Kidney epithelial cell (primary cell): Measurements from ENCODE around the gene ABR. TPM values are rescaled to one million over a fixed set of nuclear protein-coding genes. Genes with fewer than 3 reads are reported as not detected.

Source experiments
- DNase-seq: peaks from one replicate; pipeline ENCODE4 v3.0.0-alpha.2; 2010; ENCODE audit warnings: low read depth
- H3K27me3 ChIP-seq: 2 replicates; pipeline ENCODE4 v1.6.0; 2011; ENCODE audit warnings: low read length; ENCODE audit not compliant: control insufficient read depth, insufficient read depth
- H3K36me3 ChIP-seq: 2 replicates; pipeline ENCODE4 v1.5.1; 2011; ENCODE audit warnings: low read length; ENCODE audit not compliant: control insufficient read depth, insufficient read depth
- H3K4me3 ChIP-seq: 2 replicates; pipeline ENCODE4 v1.5.1; 2011; ENCODE audit warnings: low read depth, mild to moderate bottlenecking, control low read depth, low read length
- total RNA-seq: library from RNA; depleted of rRNA; stranded (reverse); fragments of >200 nt; gene quantifications from 2 replicates; pipeline ENCODE4 v1.2.3, GENCODE V29; 2015
- TF ChIP-seq, protein P1 (sequence below): IDR thresholded peaks from 2 replicates; pipeline ENCODE4 v1.5.1; 2011; ENCODE audit warnings: mild to moderate bottlenecking, moderate library complexity, low read length, control low read depth, inconsistent platforms; ENCODE audit not compliant: insufficient read depth, poor library complexity, severe bottlenecking

The ABR gene
- total RNA-seq, 1 donor from 2014 or later, result 141 TPM

GRCh38 chr17:1072551-1072961, 107.2 kb downstream of the ABR start:
- no peak for DNase-seq
- Histone ChIP-seq H3K27me3 (no peaks in the 10 kb centered on the region), H3K4me3 (no peak overlapping the region), H3K36me3 (peaks cover under 1% of the 10 kb centered on the region)
- TF ChIP-seq, protein P1, sequence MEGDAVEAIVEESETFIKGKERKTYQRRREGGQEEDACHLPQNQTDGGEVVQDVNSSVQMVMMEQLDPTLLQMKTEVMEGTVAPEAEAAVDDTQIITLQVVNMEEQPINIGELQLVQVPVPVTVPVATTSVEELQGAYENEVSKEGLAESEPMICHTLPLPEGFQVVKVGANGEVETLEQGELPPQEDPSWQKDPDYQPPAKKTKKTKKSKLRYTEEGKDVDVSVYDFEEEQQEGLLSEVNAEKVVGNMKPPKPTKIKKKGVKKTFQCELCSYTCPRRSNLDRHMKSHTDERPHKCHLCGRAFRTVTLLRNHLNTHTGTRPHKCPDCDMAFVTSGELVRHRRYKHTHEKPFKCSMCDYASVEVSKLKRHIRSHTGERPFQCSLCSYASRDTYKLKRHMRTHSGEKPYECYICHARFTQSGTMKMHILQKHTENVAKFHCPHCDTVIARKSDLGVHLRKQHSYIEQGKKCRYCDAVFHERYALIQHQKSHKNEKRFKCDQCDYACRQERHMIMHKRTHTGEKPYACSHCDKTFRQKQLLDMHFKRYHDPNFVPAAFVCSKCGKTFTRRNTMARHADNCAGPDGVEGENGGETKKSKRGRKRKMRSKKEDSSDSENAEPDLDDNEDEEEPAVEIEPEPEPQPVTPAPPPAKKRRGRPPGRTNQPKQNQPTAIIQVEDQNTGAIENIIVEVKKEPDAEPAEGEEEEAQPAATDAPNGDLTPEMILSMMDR, result no peak

DNA sequence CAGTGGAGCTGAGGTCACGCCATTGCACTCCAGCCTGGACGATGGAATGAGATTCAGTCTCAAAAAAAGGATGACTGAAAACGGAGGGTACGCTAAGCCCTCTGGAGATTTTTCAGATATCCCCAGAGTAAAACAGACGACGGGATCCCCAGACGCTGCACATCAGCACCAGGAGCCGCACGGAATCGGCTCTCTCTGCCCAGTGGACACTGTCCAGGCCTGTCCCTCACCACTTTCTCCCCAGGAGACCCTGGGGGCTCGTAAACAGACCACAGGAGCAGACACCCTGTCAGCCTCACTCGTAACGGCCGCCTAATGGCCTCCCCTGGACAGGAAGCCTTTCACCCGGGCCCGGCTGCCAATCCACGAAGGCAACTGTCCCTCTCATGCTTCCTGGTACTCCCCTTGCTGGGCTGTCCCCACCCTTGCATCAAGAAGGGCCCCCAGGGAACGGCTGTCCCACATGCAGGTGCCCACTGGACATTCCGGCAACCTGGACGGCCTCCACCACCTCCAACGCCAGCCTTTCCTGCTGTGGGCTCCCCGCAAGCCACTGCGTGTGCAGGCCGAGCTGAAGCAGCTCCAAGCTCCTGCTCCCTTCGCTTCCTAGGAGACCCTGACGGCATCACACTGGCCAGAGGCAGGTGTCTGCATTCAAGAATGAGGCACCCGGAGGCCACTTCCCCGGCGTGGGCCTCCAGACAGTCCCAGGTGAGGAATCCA, 108.5 kb downstream of the ABR start:
- DNase-seq, result no peak
- peaks cover 5% of the 10 kb centered on the region for H3K36me3 ChIP-seq
- H3K4me3 ChIP-seq, result no peak overlapping the region
- H3K27me3 ChIP-seq, result no peaks in the 10 kb centered on the region
- TF ChIP-seq, protein P1, result no peak

DNA sequence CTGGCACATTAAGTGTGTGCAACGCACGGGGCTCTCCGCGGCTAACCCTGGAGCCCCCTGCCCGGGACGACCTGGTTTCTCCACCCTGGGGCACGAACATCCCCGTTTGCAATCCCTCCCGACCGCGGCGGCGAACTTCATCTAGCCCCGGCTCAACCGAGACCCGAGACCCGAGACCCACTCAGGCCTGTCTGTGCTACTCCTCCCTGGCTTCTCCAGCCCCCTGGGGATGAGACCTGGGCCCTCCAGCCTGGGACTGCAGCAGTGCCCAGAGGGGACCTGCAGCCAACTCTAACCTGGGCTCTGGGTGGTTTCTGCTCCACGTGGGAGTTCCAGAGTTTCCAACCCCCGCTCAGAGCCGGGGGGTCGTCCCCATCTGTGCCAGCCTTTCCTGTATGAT, 109.4 kb downstream of the ABR start:
- DNase-seq, result no peak
- Histone ChIP-seq H3K36me3 (peaks cover 5% of the 10 kb centered on the region), H3K27me3 (no peaks in the 10 kb centered on the region), H3K4me3 (no peak overlapping the region)
- TF ChIP-seq, protein P1, result no peak

DNA sequence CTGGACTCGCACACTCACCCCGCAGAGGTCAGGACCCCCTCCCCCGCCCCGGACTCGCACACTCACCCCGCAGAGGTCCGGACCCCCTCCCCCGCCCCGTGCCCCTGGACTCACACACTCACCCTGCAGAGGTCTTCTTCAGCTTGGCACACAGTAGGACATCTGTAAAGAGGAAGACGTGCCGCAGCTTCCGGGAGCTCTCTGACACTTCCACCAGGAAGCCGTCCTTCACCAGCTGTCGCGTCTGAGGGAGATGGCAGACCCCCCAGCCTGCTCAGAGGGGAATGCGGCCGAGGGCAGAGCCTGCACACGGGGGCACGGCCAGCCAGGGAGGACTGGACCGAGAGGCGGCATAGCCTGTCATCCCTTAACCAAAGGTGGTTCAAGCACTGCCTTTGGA, 109.9 kb downstream of the ABR start:
- DNase-seq, result no peak
- Histone ChIP-seq H3K27me3 (no peaks in the 10 kb centered on the region), H3K36me3 (peaks cover 5% of the 10 kb centered on the region), H3K4me3 (no peak overlapping the region)
- TF ChIP-seq, protein P1, result no peak

GRCh38 chr17:1068356-1068755, 111.4 kb downstream of the ABR start:
- Histone ChIP-seq H3K4me3 (no peak overlapping the region), H3K36me3 (peaks cover 6% of the 10 kb centered on the region), H3K27me3 (no peaks in the 10 kb centered on the region)
- TF ChIP-seq, protein P1, result no peak
- DNase-seq, result no peak
